Spinal cord (tissue), 10 donors: ENCODE data around the gene RAD51B. TPM values are rescaled to one million over a fixed set of nuclear protein-coding genes. Genes with fewer than 3 reads are reported as not detected.

Source experiments
- DNase-seq, 6 donors: peaks; one replicate each; pipeline versions ENCODE4 v3.0.0 to v3.0.0-alpha.2; 2013 to 2015; ENCODE audit warnings: low spot score in 6 of 6, low read depth in 4 of 6
- H3K27ac ChIP-seq: one replicate; pipeline ENCODE4 v1.5.1; 2013; ENCODE audit warnings: low read depth, low read length, control low read depth
- H3K27me3 ChIP-seq: one replicate; pipeline ENCODE4 v1.6.1; 2013; ENCODE audit warnings: low read length; ENCODE audit not compliant: control insufficient read depth, insufficient read depth
- H3K36me3 ChIP-seq: one replicate; pipeline ENCODE4 v1.6.1; 2013; ENCODE audit warnings: low read length; ENCODE audit not compliant: control insufficient read depth, insufficient read depth
- H3K4me1 ChIP-seq: one replicate; pipeline ENCODE4 v1.6.1; 2013; ENCODE audit warnings: low read length; ENCODE audit not compliant: control insufficient read depth, insufficient read depth
- H3K4me3 ChIP-seq: one replicate; pipeline ENCODE4 v1.5.1; 2013; ENCODE audit warnings: low read depth, low read length, control low read depth
- H3K9me3 ChIP-seq: one replicate; pipeline ENCODE4 v1.6.1; 2013; ENCODE audit warnings: low read length; ENCODE audit not compliant: control insufficient read depth, insufficient read depth
- WGBS: methylation state at CpG from one replicate; pipeline ENCODE4 v1.1.5; 2013; ENCODE audit warnings: missing lambda C conversion rate; ENCODE audit not compliant: insufficient coverage; 5-methylcytosine and 5-hydroxymethylcytosine counted together
- polyA plus RNA-seq, 2 donors: library from polyadenylated mRNA; unstranded; fragments of 120-200 nt; gene quantifications; one replicate each; pipeline ENCODE4 v1.2.1, GENCODE V29; 2013; ENCODE audit not compliant: insufficient read length in 2 of 2
- total RNA-seq, 2 donors: library from RNA; depleted of rRNA in 1 of 2; stranded (reverse); fragments of 120-200 nt in 1 of 2; fragments of >200 nt in 1 of 2; gene quantifications; one replicate each; pipeline versions ENCODE4 v1.2.3 to v1.2.4, GENCODE V29; 2013 to 2014
- donor health status: healthy.

RAD51B gene
- total and polyA plus RNA-seq, 4 donors, result 5.7 to 28.9 (median 14.4) TPM

DNA sequence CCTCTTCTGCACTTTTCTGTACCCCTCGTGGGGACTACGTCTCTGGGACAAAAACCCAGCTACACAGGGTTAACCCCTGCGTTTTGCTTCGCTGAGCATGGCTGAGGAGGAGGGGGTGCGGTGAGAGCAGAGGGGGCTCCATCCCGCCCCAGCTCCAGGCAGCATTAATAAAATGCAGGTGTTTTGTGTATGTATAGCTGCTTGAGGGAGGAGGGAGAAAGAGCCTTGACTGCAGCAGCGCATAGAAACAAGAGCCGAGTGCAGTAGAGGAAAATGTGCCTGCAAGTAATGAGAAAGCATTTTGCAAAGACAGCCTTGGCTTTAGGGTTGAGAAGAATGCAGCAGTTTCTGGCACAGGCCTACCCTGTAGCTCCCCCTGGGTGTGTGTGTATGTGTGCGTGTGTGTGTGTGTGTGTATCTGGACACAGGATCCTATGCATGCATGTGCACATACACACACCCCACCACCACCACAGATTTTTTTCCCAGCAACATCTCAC, 869.3 kb downstream of the RAD51B start:
- WGBS, result 2% methylated on average over 6 of the region's 9 CpGs
- no peaks in the 10 kb centered on the region for H3K36me3 ChIP-seq
- no peaks in the 10 kb centered on the region for H3K27me3 ChIP-seq
- peaks cover 71% of the 10 kb centered on the region for H3K4me1 ChIP-seq
- DNase-seq, result peak in 3 of 6 donors; percentile 42 to 86 (median 78)
- no peak overlapping the region for H3K4me3 ChIP-seq
- H3K27ac ChIP-seq, result peak overlapping the region; percentile 79
- H3K9me3 ChIP-seq, result no peaks in the 10 kb centered on the region

DNA sequence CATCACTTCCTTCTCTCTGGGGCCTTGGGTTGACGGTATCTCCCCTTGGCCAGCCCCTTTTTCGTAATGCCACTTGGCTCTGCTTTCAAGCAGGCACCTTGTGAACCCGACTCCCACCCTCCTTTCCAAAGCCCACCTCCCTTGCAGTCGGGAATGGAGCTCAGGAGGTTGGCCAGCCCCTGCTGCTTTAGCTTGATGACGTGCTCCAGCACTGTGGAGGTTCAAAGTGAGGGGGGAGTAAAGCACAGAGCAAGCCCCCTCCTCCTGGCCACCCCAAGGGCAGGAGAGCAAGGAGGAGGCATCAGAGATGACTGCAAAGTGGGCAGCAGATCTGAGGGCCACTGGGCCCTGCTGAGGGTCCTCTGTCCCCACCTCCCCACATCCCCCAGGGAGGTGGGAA, 869.9 kb downstream of the RAD51B start:
- H3K4me3 ChIP-seq, result no peak overlapping the region
- no peaks in the 10 kb centered on the region for H3K9me3 ChIP-seq
- H3K36me3 ChIP-seq, result no peaks in the 10 kb centered on the region
- WGBS, result 18% methylated on average over 4 of the region's 5 CpGs
- H3K4me1 ChIP-seq, result peaks cover 68% of the 10 kb centered on the region
- no peak for DNase-seq
- peak overlapping the region; percentile 79 for H3K27ac ChIP-seq
- H3K27me3 ChIP-seq, result no peaks in the 10 kb centered on the region

DNA sequence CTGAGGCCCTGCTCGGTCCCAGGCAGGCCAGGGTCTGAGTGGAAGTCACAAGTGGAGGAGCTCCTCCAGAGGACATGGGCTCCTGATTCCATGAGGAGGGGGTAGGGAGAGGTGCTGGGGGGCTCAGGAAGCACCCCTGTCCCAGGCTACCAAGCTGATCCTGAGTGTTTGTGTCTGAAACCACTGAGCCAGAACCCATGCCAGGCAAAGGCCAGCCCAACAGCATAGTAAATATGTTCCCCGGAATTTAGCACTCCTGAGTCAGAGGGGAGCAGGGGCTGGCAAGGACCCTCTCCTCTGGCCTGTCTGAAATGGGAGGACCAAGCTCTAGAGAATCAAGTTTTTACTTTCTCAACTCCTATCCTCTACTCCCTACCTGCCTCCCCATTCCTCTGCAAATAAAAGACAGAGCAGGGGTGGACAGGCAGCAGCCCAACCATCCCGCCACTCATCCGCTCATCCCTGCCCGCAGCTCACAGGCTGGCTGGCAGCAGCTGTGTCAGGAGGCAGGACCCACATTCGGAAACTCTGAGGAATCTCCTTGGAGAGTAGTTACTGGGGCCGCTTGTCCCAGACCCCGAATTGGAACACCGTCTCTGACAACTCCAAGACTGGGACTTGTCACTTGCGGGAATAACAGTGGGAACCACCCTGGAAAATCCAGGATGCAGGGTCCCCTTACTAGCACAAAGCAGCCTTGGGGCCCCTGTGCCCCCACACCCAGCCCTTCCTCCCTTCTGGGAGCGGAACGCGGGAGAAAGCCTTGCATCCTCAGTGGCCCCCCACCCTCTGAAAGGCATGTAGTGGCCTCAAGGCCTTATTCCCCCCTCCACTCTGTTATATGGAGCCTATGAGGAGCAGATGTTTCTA, 870.7 kb downstream of the RAD51B start:
- no peak overlapping the region for H3K4me3 ChIP-seq

DNA sequence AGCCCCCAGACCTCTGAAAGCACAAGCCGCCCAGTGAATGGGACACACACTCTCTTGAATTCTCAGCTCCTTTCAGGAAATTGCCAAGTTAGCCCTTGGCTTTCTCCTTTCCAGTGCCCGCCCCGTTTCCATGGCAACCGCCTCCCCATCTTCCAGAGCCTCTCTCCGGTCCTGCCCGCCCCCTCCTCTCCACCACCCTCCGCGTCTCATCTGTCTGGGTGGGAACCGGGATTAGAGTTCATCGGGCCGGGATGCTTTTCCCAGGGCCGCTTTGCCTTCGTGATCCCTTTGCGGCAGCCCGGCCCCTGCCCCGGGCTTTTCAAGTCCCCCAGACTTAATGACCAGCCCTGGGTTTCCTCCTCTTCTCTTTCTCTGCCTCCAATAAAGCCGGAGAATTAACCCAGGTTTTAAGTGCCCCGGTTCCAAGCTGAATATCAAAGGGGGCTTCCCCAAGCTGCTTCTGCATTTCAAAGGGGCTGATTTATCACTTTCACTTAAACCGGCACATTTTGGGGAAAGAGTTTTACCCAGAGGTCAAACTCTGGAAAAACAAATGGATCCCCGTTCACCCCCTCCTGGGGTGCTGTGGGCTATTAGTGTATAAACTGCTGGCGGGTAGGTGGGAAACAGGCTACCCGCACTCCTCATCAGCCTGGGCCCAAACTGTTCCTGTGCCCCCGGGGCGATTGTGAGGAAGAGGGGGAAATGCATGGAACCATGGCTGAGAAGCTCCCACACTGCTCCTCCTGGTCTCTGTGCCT, 871.6 kb downstream of the RAD51B start:
- H3K27ac ChIP-seq, result peak overlapping the region; percentile 79
- H3K9me3 ChIP-seq, result no peaks in the 10 kb centered on the region
- peaks cover 58% of the 10 kb centered on the region for H3K4me1 ChIP-seq
- DNase-seq, result peak; percentile 66 to 97 (median 84)
- H3K4me3 ChIP-seq, result no peak overlapping the region
- 17% methylated on average over 16 of the region's 24 CpGs for WGBS
- H3K36me3 ChIP-seq, result peaks cover 2% of the 10 kb centered on the region
- no peaks in the 10 kb centered on the region for H3K27me3 ChIP-seq

More for the DNA sequence above, 870.7 kb downstream of the RAD51B start:
- Histone ChIP-seq H3K27me3 (no peaks in the 10 kb centered on the region), H3K4me1 (peaks cover 66% of the 10 kb centered on the region), H3K36me3 (peaks cover 2% of the 10 kb centered on the region), H3K27ac (peak overlapping the region; percentile 79), H3K9me3 (no peaks in the 10 kb centered on the region)
- 39% methylated on average over 11 of the region's 13 CpGs for WGBS
- peak in 3 of 6 donors; percentile 26 to 45 (median 41) for DNase-seq

DNA sequence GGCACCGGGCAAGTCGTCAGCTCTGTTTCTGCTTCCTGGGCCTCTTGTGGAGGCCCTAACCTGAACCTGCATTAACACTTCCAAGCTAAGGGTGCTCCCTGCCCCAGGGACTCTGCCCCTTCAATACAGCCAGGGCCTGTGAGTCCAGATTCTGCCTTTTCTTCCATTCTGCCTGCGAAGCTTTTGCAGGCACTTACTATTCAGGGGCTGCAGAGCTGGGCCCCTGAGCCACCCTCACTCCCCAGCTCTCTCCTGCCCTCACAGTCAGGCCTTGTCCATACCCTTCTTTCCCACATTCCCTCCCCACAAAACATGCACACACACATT, 872.2 kb downstream of the RAD51B start:
- Histone ChIP-seq H3K4me1 (peaks cover 58% of the 10 kb centered on the region), H3K4me3 (no peak overlapping the region), H3K27me3 (no peaks in the 10 kb centered on the region), H3K9me3 (no peaks in the 10 kb centered on the region), H3K27ac (peak overlapping the region; percentile 79), H3K36me3 (peaks cover 2% of the 10 kb centered on the region)
- DNase-seq, result no peak
- 43% methylated on average over 3 of the region's 3 CpGs for WGBS

DNA sequence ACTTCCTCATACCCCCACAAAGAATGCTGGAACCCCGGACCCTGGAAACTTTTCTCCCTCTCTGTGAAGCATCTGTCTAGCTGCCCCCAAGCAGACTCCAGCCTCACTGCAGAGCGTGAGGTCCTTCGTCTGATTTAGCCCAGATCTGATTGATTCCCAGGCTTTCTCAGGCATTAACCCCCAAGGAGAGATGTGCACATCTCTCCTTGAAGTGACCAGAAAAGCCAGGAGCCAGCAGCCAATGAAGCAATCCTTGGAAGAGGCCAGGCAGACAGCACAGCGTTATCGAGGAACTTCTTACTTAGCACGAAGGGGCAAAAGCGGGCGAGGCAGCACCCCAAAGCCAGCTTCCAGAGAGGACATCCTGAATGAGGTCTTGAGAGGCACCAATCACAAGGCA, 872.6 kb downstream of the RAD51B start:
- H3K27me3 ChIP-seq, result no peaks in the 10 kb centered on the region
- H3K27ac ChIP-seq, result no peak overlapping the region
- peaks cover 58% of the 10 kb centered on the region for H3K4me1 ChIP-seq
- H3K4me3 ChIP-seq, result no peak overlapping the region
- no peak for DNase-seq
- H3K9me3 ChIP-seq, result no peaks in the 10 kb centered on the region
- H3K36me3 ChIP-seq, result peaks cover 2% of the 10 kb centered on the region
- WGBS, result 66% methylated on average over 8 of the region's 8 CpGs

DNA sequence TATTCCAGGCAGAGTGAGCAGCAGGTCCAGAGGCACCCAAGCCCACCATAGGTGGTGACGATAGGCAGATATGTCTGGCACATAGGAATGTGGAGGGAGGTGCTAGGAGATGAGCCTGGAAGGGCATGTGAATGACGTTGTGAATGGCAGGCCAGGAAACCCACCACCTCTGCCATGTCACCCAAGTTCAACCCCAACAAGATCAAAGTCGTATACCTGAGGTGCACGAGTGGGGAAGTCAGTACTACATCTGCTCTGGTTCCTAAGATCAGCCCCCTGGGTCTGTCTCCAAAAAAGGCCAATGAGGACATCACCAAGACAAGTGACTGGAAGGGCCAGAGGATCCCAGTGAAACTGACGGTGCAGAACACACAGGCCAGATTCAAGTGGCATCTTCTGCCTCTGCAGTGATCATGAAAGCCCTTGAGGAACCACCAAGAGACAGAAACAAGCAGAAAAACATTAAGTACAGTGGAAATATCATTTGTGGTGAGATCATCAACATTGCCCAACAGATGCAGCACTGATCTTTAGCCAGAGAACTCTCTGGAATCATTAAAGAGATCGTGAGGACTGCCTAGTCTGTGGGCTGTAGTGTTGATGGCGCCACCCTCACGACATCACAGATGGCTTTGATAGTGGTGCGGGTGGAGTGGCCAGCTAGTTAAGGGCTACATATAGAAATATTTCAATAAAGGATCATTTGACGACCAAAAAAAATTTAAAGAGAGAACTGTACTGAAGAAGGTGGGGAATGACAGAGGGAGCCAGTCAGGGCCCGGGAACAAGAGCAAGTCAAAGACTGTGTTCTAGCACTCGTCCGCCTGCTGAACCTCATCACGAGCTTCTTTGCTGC, 873.6 kb downstream of the RAD51B start:
- no peak for DNase-seq
- Histone ChIP-seq H3K27ac (no peak overlapping the region), H3K4me3 (no peak overlapping the region), H3K4me1 (peaks cover 53% of the 10 kb centered on the region), H3K36me3 (peaks cover 2% of the 10 kb centered on the region), H3K27me3 (no peaks in the 10 kb centered on the region), H3K9me3 (no peaks in the 10 kb centered on the region)
- 96% methylated on average over 13 of the region's 14 CpGs for WGBS

DNA sequence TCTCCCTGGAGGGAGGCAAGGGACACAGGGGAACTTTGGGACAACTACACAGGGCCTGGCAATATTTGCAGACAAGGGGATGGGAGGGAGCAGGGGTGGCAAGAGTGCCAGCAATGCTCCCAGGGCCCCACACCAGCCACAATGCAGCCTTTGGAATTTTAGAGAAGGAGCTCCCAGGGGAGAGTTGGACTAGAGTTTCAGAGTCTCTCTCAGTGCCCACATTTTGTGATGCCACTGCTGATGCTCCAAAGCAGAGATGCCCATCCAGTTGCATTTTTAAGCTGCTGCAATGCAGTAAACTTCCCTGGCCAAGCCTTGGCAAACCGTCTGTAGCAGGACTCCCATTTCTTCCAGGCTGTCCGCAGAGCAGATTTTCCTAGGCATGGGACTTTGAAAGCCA, 874.3 kb downstream of the RAD51B start:
- Histone ChIP-seq H3K4me3 (no peak overlapping the region), H3K27me3 (no peaks in the 10 kb centered on the region), H3K4me1 (peaks cover 47% of the 10 kb centered on the region), H3K27ac (no peak overlapping the region), H3K9me3 (no peaks in the 10 kb centered on the region), H3K36me3 (peaks cover 2% of the 10 kb centered on the region)
- DNase-seq, result no peak
- 59% methylated on average over 2 of the region's 2 CpGs for WGBS

DNA sequence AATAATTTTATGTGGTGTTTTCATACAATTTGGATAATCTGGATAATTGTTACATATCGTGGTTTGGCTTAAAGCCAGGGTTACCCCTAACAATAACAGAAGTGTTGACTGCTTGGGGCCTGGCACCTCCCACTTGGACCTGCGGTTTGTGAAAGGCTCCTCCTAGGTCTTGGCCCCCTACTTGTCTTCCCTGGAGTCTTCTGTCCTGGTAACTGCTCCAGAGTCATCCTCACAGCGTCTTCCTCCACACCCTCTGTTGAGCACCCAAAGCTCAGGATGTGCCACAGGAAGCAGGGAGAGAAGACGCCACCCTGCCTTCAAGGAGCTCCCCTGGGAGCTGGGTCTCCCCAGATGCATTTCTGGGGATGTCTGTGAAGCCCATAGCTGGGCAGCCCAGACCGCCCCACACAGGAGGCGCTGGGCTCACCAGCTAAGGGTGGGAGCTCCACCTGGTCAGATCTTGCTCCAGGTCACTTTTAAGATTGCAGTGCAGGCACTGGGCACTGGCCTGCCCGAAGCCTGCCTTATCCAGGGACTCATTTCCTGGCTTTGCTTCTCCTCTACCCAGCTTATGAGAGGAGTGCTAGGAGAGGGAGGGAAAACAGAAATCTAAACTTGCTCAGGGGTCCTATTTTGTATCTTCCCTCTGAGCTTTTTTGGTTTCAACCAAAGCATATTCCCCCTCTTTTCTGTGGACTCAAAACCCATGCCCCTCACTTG, 875.1 kb downstream of the RAD51B start:
- DNase-seq, result no peak
- H3K4me1 ChIP-seq, result peaks cover 40% of the 10 kb centered on the region
- WGBS, result 96% methylated on average over 5 of the region's 7 CpGs
- H3K27me3 ChIP-seq, result no peaks in the 10 kb centered on the region
- H3K36me3 ChIP-seq, result peaks cover 2% of the 10 kb centered on the region
- no peak overlapping the region for H3K27ac ChIP-seq
- no peak overlapping the region for H3K4me3 ChIP-seq
- no peaks in the 10 kb centered on the region for H3K9me3 ChIP-seq
